IPS-15b (cell line): ENCODE data around the gene GLP1R.

ENCODE experiments used
- H3K27me3 ChIP-seq: one replicate; pipeline ENCODE4 v1.6.1; 2013; ENCODE audit warnings: low read length; ENCODE audit not compliant: control insufficient read depth, insufficient read depth
- H3K36me3 ChIP-seq: one replicate; pipeline ENCODE4 v1.6.1; 2013; ENCODE audit warnings: low read length; ENCODE audit not compliant: control insufficient read depth, insufficient read depth
- H3K4me1 ChIP-seq: one replicate; pipeline ENCODE4 v1.6.1; 2013; ENCODE audit warnings: mild to moderate bottlenecking, low read length; ENCODE audit not compliant: control insufficient read depth, insufficient read depth
- H3K4me3 ChIP-seq: one replicate; pipeline ENCODE4 v1.5.1; 2013; ENCODE audit warnings: low read depth, low read length
- H3K9ac ChIP-seq: one replicate; pipeline ENCODE4 v1.6.1; 2013; ENCODE audit warnings: low read depth, mild to moderate bottlenecking, low read length
- H3K9me3 ChIP-seq: one replicate; pipeline ENCODE4 v1.6.1; 2013; ENCODE audit warnings: mild to moderate bottlenecking, low read length; ENCODE audit not compliant: control insufficient read depth, insufficient read depth

Gene GLP1R

GRCh38 chr6:39021041-39021440, 27.5 kb upstream of the GLP1R start:
- H3K27me3 ChIP-seq: peaks cover 10% of the 10 kb centered on the region
- no peaks in the 10 kb centered on the region for H3K4me1 ChIP-seq
- no peaks in the 10 kb centered on the region for H3K36me3 ChIP-seq
- no peaks in the 10 kb centered on the region for H3K9me3 ChIP-seq
- H3K9ac ChIP-seq: no peak overlapping the region
- no peak overlapping the region for H3K4me3 ChIP-seq

- Histone ChIP-seq H3K36me3 (no peaks in the 10 kb centered on the region), H3K4me3 (no peak overlapping the region), H3K27me3 (peaks cover 10% of the 10 kb centered on the region)
Observed at GRCh38 chr6:39021779-39022178, 26.8 kb upstream of the GLP1R start.

GRCh38 chr6:39026175-39026574, 22.4 kb upstream of the GLP1R start:
- Histone ChIP-seq H3K9ac (no peak overlapping the region), H3K4me1 (no peaks in the 10 kb centered on the region), H3K9me3 (no peaks in the 10 kb centered on the region), H3K27me3 (no peaks in the 10 kb centered on the region), H3K36me3 (no peaks in the 10 kb centered on the region), H3K4me3 (no peak overlapping the region)

More at GRCh38 chr6:39021779-39022178, 26.8 kb upstream of the GLP1R start:
- no peaks in the 10 kb centered on the region for H3K4me1 ChIP-seq
- H3K9ac ChIP-seq: no peak overlapping the region
- no peaks in the 10 kb centered on the region for H3K9me3 ChIP-seq

- H3K27me3 ChIP-seq: no peaks in the 10 kb centered on the region
- H3K36me3 ChIP-seq: no peaks in the 10 kb centered on the region
- H3K4me3 ChIP-seq: no peak overlapping the region
- no peak overlapping the region for H3K9ac ChIP-seq
- no peaks in the 10 kb centered on the region for H3K4me1 ChIP-seq
- no peaks in the 10 kb centered on the region for H3K9me3 ChIP-seq
Observed at GRCh38 chr6:39029156-39030011, 19.2 kb upstream of the GLP1R start.

- Histone ChIP-seq H3K9ac (no peak overlapping the region), H3K4me3 (no peak overlapping the region), H3K36me3 (no peaks in the 10 kb centered on the region), H3K27me3 (peaks cover 15% of the 10 kb centered on the region), H3K9me3 (no peaks in the 10 kb centered on the region), H3K4me1 (no peaks in the 10 kb centered on the region)
Observed at GRCh38 chr6:39035681-39036080, 12.9 kb upstream of the GLP1R start.

- Histone ChIP-seq H3K9ac (no peak overlapping the region), H3K27me3 (peaks cover 17% of the 10 kb centered on the region), H3K36me3 (no peaks in the 10 kb centered on the region), H3K4me1 (no peaks in the 10 kb centered on the region), H3K4me3 (no peak overlapping the region), H3K9me3 (no peaks in the 10 kb centered on the region)
Observed at GRCh38 chr6:39037082-39037508, 11.5 kb upstream of the GLP1R start.

- H3K9ac ChIP-seq: no peak overlapping the region
- no peaks in the 10 kb centered on the region for H3K9me3 ChIP-seq
- no peak overlapping the region for H3K4me3 ChIP-seq
- H3K27me3 ChIP-seq: peaks cover 17% of the 10 kb centered on the region
- no peaks in the 10 kb centered on the region for H3K4me1 ChIP-seq
- no peaks in the 10 kb centered on the region for H3K36me3 ChIP-seq
Observed at GRCh38 chr6:39037707-39038106, 10.9 kb upstream of the GLP1R start.

GRCh38 chr6:39040080-39040673, 8.4 kb upstream of the GLP1R start:
- Histone ChIP-seq H3K4me3 (no peak overlapping the region), H3K9ac (no peak overlapping the region), H3K27me3 (peaks cover 17% of the 10 kb centered on the region), H3K36me3 (no peaks in the 10 kb centered on the region), H3K9me3 (no peaks in the 10 kb centered on the region), H3K4me1 (no peaks in the 10 kb centered on the region)

- Histone ChIP-seq H3K9ac (no peak overlapping the region), H3K4me1 (no peaks in the 10 kb centered on the region), H3K9me3 (no peaks in the 10 kb centered on the region), H3K4me3 (no peak overlapping the region), H3K36me3 (no peaks in the 10 kb centered on the region), H3K27me3 (peaks cover 14% of the 10 kb centered on the region)
Observed at GRCh38 chr6:39041072-39041471, 7.5 kb upstream of the GLP1R start.

GRCh38 chr6:39043776-39044175, 4.8 kb upstream of the GLP1R start:
- peaks cover 25% of the 10 kb centered on the region for H3K27me3 ChIP-seq

GRCh38 chr6:39044181-39044580, 4.4 kb upstream of the GLP1R start:
- Histone ChIP-seq H3K27me3 (peaks cover 29% of the 10 kb centered on the region), H3K9ac (no peak overlapping the region)

More at GRCh38 chr6:39043776-39044175, 4.8 kb upstream of the GLP1R start:
- no peaks in the 10 kb centered on the region for H3K4me1 ChIP-seq
- no peak overlapping the region for H3K9ac ChIP-seq
- no peaks in the 10 kb centered on the region for H3K9me3 ChIP-seq
- no peaks in the 10 kb centered on the region for H3K36me3 ChIP-seq
- no peak overlapping the region for H3K4me3 ChIP-seq

More at GRCh38 chr6:39044181-39044580, 4.4 kb upstream of the GLP1R start:
- H3K36me3 ChIP-seq: no peaks in the 10 kb centered on the region
- no peaks in the 10 kb centered on the region for H3K9me3 ChIP-seq
- H3K4me1 ChIP-seq: no peaks in the 10 kb centered on the region
- no peak overlapping the region for H3K4me3 ChIP-seq
